Bronchial epithelial cell (primary cell): ENCODE data around the gene MCM3AP. TPM values are rescaled to one million over a fixed set of nuclear protein-coding genes. Genes with fewer than 3 reads are reported as not detected.
"Not testable (repeated sequence)": the region's sequence is repeated elsewhere in the genome, so short reads cannot be mapped to it uniquely, and the experiment has no call there.

ENCODE experiments used
- DNase-seq: peaks from one replicate; pipeline ENCODE4 v3.0.0-alpha.2; 2010; ENCODE audit warnings: low read depth
- FAIRE-seq: peaks from 2 replicates; lab custom pipeline; 2011; peaks lifted over from hg19 to GRCh38; lab: Jason Lieb, UNC
- H3K27me3 ChIP-seq: 2 replicates; pipeline ENCODE4 v1.5.1; 2011; ENCODE audit warnings: low read length; ENCODE audit not compliant: control insufficient read depth, insufficient read depth
- H3K36me3 ChIP-seq: 2 replicates; pipeline ENCODE4 v1.5.1; 2011; ENCODE audit warnings: low read length; ENCODE audit not compliant: control insufficient read depth, insufficient read depth
- H3K4me3 ChIP-seq: 2 replicates; pipeline ENCODE4 v1.5.1; 2011; ENCODE audit warnings: mild to moderate bottlenecking, low read depth, low read length, control low read depth
- CTCF ChIP-seq: IDR thresholded peaks from 2 replicates; pipeline ENCODE4 v1.5.1; 2011; ENCODE audit warnings: mild to moderate bottlenecking, moderate library complexity, low read length, control low read depth, inconsistent platforms; ENCODE audit not compliant: insufficient read depth, severe bottlenecking
- total RNA-seq: library from RNA; depleted of rRNA; stranded (reverse); fragments of >200 nt; gene quantifications from 2 replicates; pipeline ENCODE4 v1.2.1, GENCODE V29; 2014

The MCM3AP gene
- total RNA-seq, 1 donor from 2014 or later: 70.8 TPM

GRCh38 chr21:46243960-46244361 is 41.5 kb downstream of the MCM3AP start:
- Histone ChIP-seq H3K27me3 (no peaks in the 10 kb centered on the region), H3K36me3 (peaks cover 35% of the 10 kb centered on the region), H3K4me3 (no peak overlapping the region)
- FAIRE-seq (no peak), DNase-seq (no peak)
- TF ChIP-seq CTCF: no peak

GRCh38 chr21:46243325-46243724 is 42.1 kb downstream of the MCM3AP start:
- TF ChIP-seq CTCF: no peak
- no peaks in the 10 kb centered on the region for H3K27me3 ChIP-seq
- FAIRE-seq: no peak
- peaks cover 36% of the 10 kb centered on the region for H3K36me3 ChIP-seq
- DNase-seq: no peak
- H3K4me3 ChIP-seq: no peak overlapping the region

- not testable (repeated sequence) for DNase-seq, H3K4me3 ChIP-seq, H3K27me3 ChIP-seq, FAIRE-seq
- H3K36me3 ChIP-seq: peaks cover 29% of the 10 kb centered on the region
These were observed 43.8 kb downstream of the MCM3AP start for GRCh38 chr21:46241577-46241976.

- no peak for TF ChIP-seq CTCF
- FAIRE-seq: no peak
- H3K27me3 ChIP-seq: no peaks in the 10 kb centered on the region
- no peak for DNase-seq
- peaks cover 29% of the 10 kb centered on the region for H3K36me3 ChIP-seq
- no peak overlapping the region for H3K4me3 ChIP-seq
These were observed 45.5 kb downstream of the MCM3AP start for GRCh38 chr21:46239817-46240325.

GRCh38 chr21:46237474-46237873 is 47.9 kb downstream of the MCM3AP start:
- Histone ChIP-seq H3K27me3 (no peaks in the 10 kb centered on the region), H3K4me3 (no peak overlapping the region), H3K36me3 (peaks cover 19% of the 10 kb centered on the region)
- TF ChIP-seq CTCF: no peak
- FAIRE-seq (no peak), DNase-seq (no peak)

- TF ChIP-seq CTCF: no peak
- Histone ChIP-seq H3K27me3 (no peaks in the 10 kb centered on the region), H3K4me3 (no peak overlapping the region), H3K36me3 (peaks cover 12% of the 10 kb centered on the region)
- no peak for FAIRE-seq
- no peak for DNase-seq
These were observed 50.9 kb downstream of the MCM3AP start for GRCh38 chr21:46234436-46234950.
